ENCODE results near the gene CLN5. TPM values are rescaled to one million over a fixed set of nuclear protein-coding genes. Genes with fewer than 3 reads are reported as not detected.

The CLN5 gene
- total RNA-seq, 1 donor from 2014 or later: 22.1 TPM

GRCh38 chr13:77016888-77017623 is 25.2 kb downstream of the CLN5 start:
- no peak for DNase-seq (ENCODE audit: low read depth in 2 of 2)

GRCh38 chr13:77019756-77020155 is 27.9 kb downstream of the CLN5 start:
- DNase-seq (ENCODE audit: low read depth in 2 of 2): no peak

- no peak for DNase-seq (ENCODE audit: low read depth in 2 of 2)
These were observed 30.5 kb downstream of the CLN5 start for GRCh38 chr13:77022341-77022740.

- DNase-seq (ENCODE audit: low read depth in 2 of 2): peak; percentile 30 to 73
These were observed 34.5 kb downstream of the CLN5 start for GRCh38 chr13:77026255-77026860.

- peak; percentile 44 to 87 for DNase-seq (ENCODE audit: low read depth in 2 of 2)
These were observed 35.2 kb downstream of the CLN5 start, which contains the start of gene FBXL3 for GRCh38 chr13:77026861-77027621. Gene FBXL3 (minus strand): TSS chr13:77027159. CDS start chr13:77021860, 5,299 bp downstream.

GRCh38 chr13:77028202-77028601 is 36.3 kb downstream of the CLN5 start:
- DNase-seq (ENCODE audit: low read depth in 2 of 2): peak in 1 of 2 donors; percentile 72

- no peak for DNase-seq (ENCODE audit: low read depth in 2 of 2)
These were observed 37.6 kb downstream of the CLN5 start for GRCh38 chr13:77029436-77029835.

GRCh38 chr13:77031656-77032243 is 39.9 kb downstream of the CLN5 start:
- DNase-seq (ENCODE audit: low read depth in 2 of 2): no peak

GRCh38 chr13:77033717-77034302 is 41.9 kb downstream of the CLN5 start:
- DNase-seq (ENCODE audit: low read depth in 2 of 2): no peak

- DNase-seq (ENCODE audit: low read depth in 2 of 2): no peak
These were observed 43.0 kb downstream of the CLN5 start for GRCh38 chr13:77034881-77035280.

- DNase-seq (ENCODE audit: low read depth in 2 of 2): no peak
These were observed 44.4 kb downstream of the CLN5 start for GRCh38 chr13:77036279-77036678.

GRCh38 chr13:77038907-77039480 is 47.1 kb downstream of the CLN5 start:
- DNase-seq (ENCODE audit: low read depth in 2 of 2): peak in 1 of 2 donors; percentile 41

GRCh38 chr13:77040076-77040475 is 48.2 kb downstream of the CLN5 start:
- no peak for DNase-seq (ENCODE audit: low read depth in 2 of 2)

- no peak for DNase-seq (ENCODE audit: low read depth in 2 of 2)
These were observed 49.0 kb downstream of the CLN5 start for GRCh38 chr13:77040835-77041234.

- no peak for DNase-seq (ENCODE audit: low read depth in 2 of 2)
These were observed 50.8 kb downstream of the CLN5 start for GRCh38 chr13:77042566-77043177.

GRCh38 chr13:77047649-77048343 is 55.9 kb downstream of the CLN5 start:
- DNase-seq (ENCODE audit: low read depth in 2 of 2): no peak

GRCh38 chr13:77048681-77049080 is 56.8 kb downstream of the CLN5 start:
- DNase-seq (ENCODE audit: low read depth in 2 of 2): no peak

- DNase-seq (ENCODE audit: low read depth in 2 of 2): no peak
These were observed 61.3 kb downstream of the CLN5 start for GRCh38 chr13:77053192-77053591.
